Mesothelial cell of epicardium (in vitro differentiated cells): ENCODE results near the gene GRK5. TPM values are rescaled to one million over a fixed set of nuclear protein-coding genes. Genes with fewer than 3 reads are reported as not detected.

ENCODE experiments used
- DNase-seq, 2 experiments: peaks; one replicate each; pipeline ENCODE4 v3.0.0; 2021; ENCODE audit warnings: low spot score in 2 of 2; ENCODE audit not compliant: unreplicated experiment in 2 of 2
- H3K27ac Mint-ChIP-seq: 2 replicates; pipeline ENCODE4 v1.8.0; 2021; ENCODE audit warnings: mixed read lengths
- H3K27me3 Mint-ChIP-seq: 2 replicates; pipeline ENCODE4 v1.8.0; 2021; ENCODE audit warnings: low read depth, mixed read lengths
- H3K36me3 Mint-ChIP-seq: 2 replicates; pipeline ENCODE4 v1.8.0; 2021; ENCODE audit warnings: mixed read lengths
- H3K4me1 Mint-ChIP-seq: 2 replicates; pipeline ENCODE4 v1.8.0; 2021; ENCODE audit warnings: mixed read lengths
- H3K4me3 Mint-ChIP-seq: 2 replicates; pipeline ENCODE4 v1.8.0; 2021; ENCODE audit warnings: mild to moderate bottlenecking, moderate library complexity, mixed read lengths
- H3K9me3 Mint-ChIP-seq: 2 replicates; pipeline ENCODE4 v1.8.0; 2021; ENCODE audit warnings: mixed read lengths
- CTCF ChIP-seq: fragments of 200-600 bp; sonication (generic); IDR thresholded peaks from one replicate; pipeline ENCODE4 v1.5.0; 2021; ENCODE audit warnings: antibody characterized with exemption; ENCODE audit not compliant: unreplicated experiment
- total RNA-seq: library from RNA; stranded (reverse); gene quantifications from 3 replicates; pipeline ENCODE4 v1.2.1, GENCODE V29; 2021

The GRK5 gene
- total RNA-seq, 1 donor from 2014 or later = 14.5 TPM

GRCh38 chr10:119211176-119211575 lies 3.8 kb downstream of the GRK5 start:
- H3K4me3 Mint-ChIP-seq = peak overlapping the region; percentile 3
- no peaks in the 10 kb centered on the region for H3K36me3 Mint-ChIP-seq
- peaks cover 53% of the 10 kb centered on the region for H3K4me1 Mint-ChIP-seq
- H3K27ac Mint-ChIP-seq = peak overlapping the region; percentile 84
- peaks cover 16% of the 10 kb centered on the region for H3K27me3 Mint-ChIP-seq
- no peaks in the 10 kb centered on the region for H3K9me3 Mint-ChIP-seq
- no peak for TF ChIP-seq CTCF
- no peak for DNase-seq

- Mint-ChIP-seq H3K4me3 (peak overlapping the region; percentile 26), H3K27ac (peak overlapping the region; percentile 84), H3K27me3 (peaks cover 16% of the 10 kb centered on the region), H3K36me3 (no peaks in the 10 kb centered on the region), H3K9me3 (no peaks in the 10 kb centered on the region), H3K4me1 (peaks cover 51% of the 10 kb centered on the region)
- DNase-seq = no peak
- no peak for TF ChIP-seq CTCF
Measured at GRCh38 chr10:119211625-119212441, 4.5 kb downstream of the GRK5 start.

GRCh38 chr10:119215371-119215770 lies 8.0 kb downstream of the GRK5 start:
- Mint-ChIP-seq H3K4me3 (no peak overlapping the region), H3K4me1 (peaks cover 39% of the 10 kb centered on the region), H3K9me3 (no peaks in the 10 kb centered on the region), H3K27me3 (peaks cover 2% of the 10 kb centered on the region), H3K27ac (peak overlapping the region; percentile 50), H3K36me3 (no peaks in the 10 kb centered on the region)
- no peak for TF ChIP-seq CTCF
- no peak for DNase-seq

DNA sequence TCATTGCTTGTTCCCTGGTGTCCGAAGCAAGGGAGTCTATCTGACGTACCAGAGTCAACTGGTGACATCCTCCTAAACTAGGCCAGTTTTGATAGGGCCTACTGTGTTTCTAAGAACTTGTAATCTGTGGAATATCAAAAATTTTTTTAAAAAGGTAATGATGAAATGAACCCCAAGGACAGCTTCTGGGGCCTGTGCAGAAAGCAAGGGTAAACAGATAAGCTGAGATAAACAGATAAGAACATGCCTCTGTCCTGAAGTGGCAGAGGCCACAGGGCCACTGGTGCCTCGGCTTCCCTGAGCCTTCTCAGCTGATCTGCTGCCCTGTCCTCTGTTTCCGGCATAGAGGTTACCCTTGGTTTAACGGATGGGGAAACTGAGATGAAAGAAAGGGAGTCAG lies 8.8 kb downstream of the GRK5 start:
- TF ChIP-seq CTCF = no peak
- H3K27me3 Mint-ChIP-seq = peaks cover 2% of the 10 kb centered on the region
- H3K9me3 Mint-ChIP-seq = no peaks in the 10 kb centered on the region
- DNase-seq = no peak
- peaks cover 33% of the 10 kb centered on the region for H3K4me1 Mint-ChIP-seq
- no peak overlapping the region for H3K4me3 Mint-ChIP-seq
- no peak overlapping the region for H3K27ac Mint-ChIP-seq
- no peaks in the 10 kb centered on the region for H3K36me3 Mint-ChIP-seq

- H3K9me3 Mint-ChIP-seq = no peaks in the 10 kb centered on the region
- H3K4me3 Mint-ChIP-seq = no peak overlapping the region
- H3K36me3 Mint-ChIP-seq = no peaks in the 10 kb centered on the region
- H3K27me3 Mint-ChIP-seq = peaks cover 2% of the 10 kb centered on the region
- TF ChIP-seq CTCF = no peak
- no peak for DNase-seq
- H3K4me1 Mint-ChIP-seq = peaks cover 32% of the 10 kb centered on the region
- no peak overlapping the region for H3K27ac Mint-ChIP-seq
Measured at GRCh38 chr10:119217401-119217800, 10.0 kb downstream of the GRK5 start.
